ENCODE measurements around the gene RAPGEF3.

The RAPGEF3 gene

GRCh38 chr12:47757840-47758583, 668 bp downstream of the RAPGEF3 start (continued):
- no peak for TF ChIP-seq CSRNP3 (CRISPR knock-in tag; IDR thresholded peaks at IDR 0.05)

- TF ChIP-seq ARNTL (CRISPR knock-in tag; IDR thresholded peaks at IDR 0.05; ENCODE audit: borderline replicate concordance, low read depth) = no peak
- TF ChIP-seq PPARA (CRISPR knock-in tag; IDR thresholded peaks at IDR 0.05; ENCODE audit: borderline replicate concordance) = no peak
- TF ChIP-seq ISL1 (CRISPR knock-in tag; IDR thresholded peaks at IDR 0.05) = no peak
- no peak for TF ChIP-seq ZNF565 (CRISPR knock-in tag; conservative IDR thresholded peaks at IDR 0.05; ENCODE audit: low read depth)
- TF ChIP-seq POU6F1 (CRISPR knock-in tag; IDR thresholded peaks at IDR 0.05; ENCODE audit: borderline replicate concordance, low read depth) = no peak
- no peak for TF ChIP-seq OSR1 (CRISPR knock-in tag; IDR thresholded peaks at IDR 0.05)
- no peak for TF ChIP-seq ZNF8 (CRISPR knock-in tag; IDR thresholded peaks at IDR 0.05)
- no peak for TF ChIP-seq TCF4 (CRISPR knock-in tag; IDR thresholded peaks at IDR 0.05; ENCODE audit: borderline replicate concordance)
- TF ChIP-seq GLIS3 (CRISPR knock-in tag; IDR thresholded peaks at IDR 0.05) = no peak
- no peak for TF ChIP-seq RARB (CRISPR knock-in tag; IDR thresholded peaks at IDR 0.05)
- TF ChIP-seq ZC3H10 (CRISPR knock-in tag; IDR thresholded peaks at IDR 0.05) = no peak
- no peak for TF ChIP-seq CSDC2 (CRISPR knock-in tag; IDR thresholded peaks at IDR 0.05)
- TF ChIP-seq PATZ1 (CRISPR knock-in tag; IDR thresholded peaks at IDR 0.05; ENCODE audit: borderline replicate concordance) = no peak
- TF ChIP-seq ZNF70 (CRISPR knock-in tag; IDR thresholded peaks at IDR 0.05) = no peak
- no peak for TF ChIP-seq ESRRG (CRISPR knock-in tag; IDR thresholded peaks at IDR 0.05)
- TF ChIP-seq TOX (CRISPR knock-in tag; IDR thresholded peaks at IDR 0.05; ENCODE audit: borderline replicate concordance) = no peak
- TF ChIP-seq ZFP30 (CRISPR knock-in tag; IDR thresholded peaks at IDR 0.05) = no peak
- no peak for TF ChIP-seq BACH2 (CRISPR knock-in tag; IDR thresholded peaks at IDR 0.05; ENCODE audit: borderline replicate concordance)
- no peak for ATAC-seq
Measured at GRCh38 chr12:47757364-47757839, 1.3 kb downstream of the RAPGEF3 start.

- TF ChIP-seq CSDC2 (CRISPR knock-in tag; IDR thresholded peaks at IDR 0.05) (no peak), ZFP30 (CRISPR knock-in tag; IDR thresholded peaks at IDR 0.05) (no peak), SNAI2 (CRISPR knock-in tag; IDR thresholded peaks at IDR 0.05) (no peak), BACH2 (CRISPR knock-in tag; IDR thresholded peaks at IDR 0.05; ENCODE audit: borderline replicate concordance) (no peak), ZFP3 (CRISPR knock-in tag; IDR thresholded peaks at IDR 0.05) (no peak), CREB5 (CRISPR knock-in tag; IDR thresholded peaks at IDR 0.05; ENCODE audit: low read depth) (no peak), OSR1 (CRISPR knock-in tag; IDR thresholded peaks at IDR 0.05) (no peak), ARNTL (CRISPR knock-in tag; IDR thresholded peaks at IDR 0.05; ENCODE audit: borderline replicate concordance, low read depth) (no peak), POU6F1 (CRISPR knock-in tag; IDR thresholded peaks at IDR 0.05; ENCODE audit: borderline replicate concordance, low read depth) (no peak), ZC3H10 (CRISPR knock-in tag; IDR thresholded peaks at IDR 0.05) (no peak), PATZ1 (CRISPR knock-in tag; IDR thresholded peaks at IDR 0.05; ENCODE audit: borderline replicate concordance) (no peak)
- ATAC-seq = no peak
Measured at GRCh38 chr12:47755655-47756562, 2.8 kb downstream of the RAPGEF3 start.
